ENCODE measurements around the gene RASSF8. TPM values are rescaled to one million over a fixed set of nuclear protein-coding genes. Genes with fewer than 3 reads are reported as not detected.
A peak's percentile ranks its signal among the peaks of the same experiment; 100 is the strongest.

RASSF8 gene
- total and polyA plus RNA-seq, 2 of the 8 experiments (the other 6 are each of a cell fraction or from before 2014, with no cell fraction given): 6.4 to 46.7 TPM

GRCh38 chr12:26112703-26113147, 154.2 kb downstream of the RASSF8 start:
- Histone ChIP-seq H2AK5ac (ENCODE audit: low read depth, low read length) (no peak overlapping the region), H3K79me2 (ENCODE audit: control insufficient read depth in 1 of 2, insufficient read depth in 2 of 2, low read length in 2 of 2) (no peaks in the 10 kb centered on the region), H3K27ac (ENCODE audit: low read depth, low read length) (no peak overlapping the region), H3K4me2 (ENCODE audit: insufficient read depth in 1 of 2, low read depth in 2 of 2, low read length in 2 of 2) (peak overlapping the region; percentile 61 to 84), H2BK12ac (ENCODE audit: low read depth, low read length) (peak overlapping the region; percentile 14; the same call in 1 of the 2 replicates), H2BK5ac (ENCODE audit: low read depth, low read length) (no peak overlapping the region; the same call in 1 of the 2 replicates), H3K27me3 (replicated peaks in 1 of 4; ENCODE audit: control insufficient read depth in 3 of 4, extremely low read depth in 1 of 4, insufficient read depth in 3 of 4, low read length in 3 of 4) (peaks cover 0 to 16% (median 15%) of the 10 kb centered on the region in 4 experiments; a peak in 6 of 7 replicates), H3K14ac (ENCODE audit: insufficient read length) (no peak overlapping the region), H4K20me1 (replicated peaks in 1 of 2; ENCODE audit: control insufficient read depth in 1 of 2, insufficient read depth in 2 of 2, low read length in 2 of 2) (no peaks in the 10 kb centered on the region), H2AFZ (ENCODE audit: low read length) (no peak overlapping the region), H3K18ac (ENCODE audit: extremely low read depth, low read length) (no peak overlapping the region), H2BK20ac (ENCODE audit: low read length) (no peak overlapping the region), H3K4me3 (ENCODE audit: extremely low read depth in 1 of 4, insufficient read depth in 2 of 4, low read depth in 3 of 4, low read length in 4 of 4) (peak overlapping the region; percentile 21 to 78 (median 48); a peak in 5 of 8 replicates), H2BK120ac (replicated peaks; ENCODE audit: low read depth, low read length) (no peak overlapping the region), H3K23ac (ENCODE audit: insufficient read length) (no peak overlapping the region), H3K9me3 (ENCODE audit: insufficient read depth in 2 of 2, low read depth in 1 of 2, low read length in 1 of 2) (no peaks in the 10 kb centered on the region), H3K79me1 (ENCODE audit: low read depth, low read length) (no peaks in the 10 kb centered on the region), H3K4me1 (replicated peaks in 1 of 4; ENCODE audit: control insufficient read depth in 3 of 4, insufficient read depth in 4 of 4, low read length in 3 of 4) (peaks cover 0 to 18% (median 16%) of the 10 kb centered on the region in 4 experiments; a peak in 5 of 7 replicates), H3K56ac (replicated peaks; ENCODE audit: insufficient read length, low read depth, low read length) (no peak overlapping the region), H4K8ac (ENCODE audit: extremely low read depth, insufficient read depth, low read length) (no peak overlapping the region), H4K91ac (replicated peaks; ENCODE audit: insufficient read length, low read length) (no peak overlapping the region), H2BK15ac (ENCODE audit: low read length) (no peak overlapping the region), H3K36me3 (ENCODE audit: control insufficient read depth in 2 of 4, insufficient read depth in 4 of 4, low read length in 3 of 4) (no peaks in the 10 kb centered on the region), H3K4ac (replicated peaks; ENCODE audit: insufficient read length, low read depth, low read length) (no peak overlapping the region), H3K23me2 (ENCODE audit: low read depth, low read length) (peaks cover 2% of the 10 kb centered on the region; the same call in 1 of the 2 replicates), H3K9ac (replicated peaks in 1 of 4; ENCODE audit: extremely low read depth in 1 of 4, low read depth in 3 of 4, low read length in 3 of 4) (no peak overlapping the region), H4K5ac (ENCODE audit: insufficient read length, low read depth, low read length) (no peak overlapping the region)
- TF ChIP-seq MAX (IDR thresholded peaks at IDR 0.05) (no peak), ATF2 (IDR thresholded peaks at IDR 0.05; ENCODE audit: low read length) (0 out of 2 replicates have a peak, but pooled peaks have one; percentile 63), JUN (IDR thresholded peaks at IDR 0.05; ENCODE audit: low read depth, low read length) (peak; percentile 53; the same call in 1 of the 2 replicates), TEAD4 (IDR thresholded peaks at IDR 0.05; ENCODE audit: low read depth, low read length) (peak; percentile 22; the same call in 1 of the 2 replicates), HDAC2 (IDR thresholded peaks at IDR 0.05; ENCODE audit: borderline replicate concordance in 1 of 2, low read depth in 2 of 2, low read length in 2 of 2) (no peak), BCL11A (IDR thresholded peaks at IDR 0.05; ENCODE audit: low read depth in 2 of 2, low read length in 2 of 2) (no peak), SP1 (IDR thresholded peaks at IDR 0.05; ENCODE audit: low read depth, low read length) (peak; percentile 75; the same call in 1 of the 2 replicates), JUND (IDR thresholded peaks at IDR 0.05; ENCODE audit: low read length) (peak; percentile 82)
- POLR2A ChIA-PET (ENCODE audit: partially characterized antibody): interaction anchor here (0.9 to 4.5 kb wide), 4 partner anchors 11 to 22 kb away, joined by 3 to 42 read pairs (median 4); partner anchors contain the start of gene BHLHE41
- DNase-seq (ENCODE audit: low read depth in 1 of 2, low spot score in 2 of 2) (no peak), FAIRE-seq (peak; percentile 57)
- CTCF ChIA-PET (ENCODE audit: partially characterized antibody): interaction anchor here (1.7 kb wide), 1 partner anchor 10 kb away, joined by 4 read pairs; no protein-coding TSS in a partner anchor
- 7% methylated on average over 8 of the region's 8 CpGs; no CpG with 5 or more reads in 1 of the 2 experiments for WGBS, 2 experiments (ENCODE audit: extremely low coverage in 1 of 2, insufficient coverage in 1 of 2, insufficient read length in 1 of 2, insufficient replicate concordance in 2 of 2, low coverage in 1 of 2, low lambda C conversion rate in 2 of 2, missing lambda C conversion rate in 1 of 2)
